ENCODE data around the gene TRHDE.
"Not testable (repeated sequence)": the region's sequence is repeated elsewhere in the genome, so short reads cannot be mapped to it uniquely, and the experiment has no call there.

TRHDE gene

GRCh38 chr12:72605975-72606374 is 333.8 kb downstream of the TRHDE start:
- no peak for FAIRE-seq
- no peak for DNase-seq (ENCODE audit: low spot score)

- FAIRE-seq (no peak), DNase-seq (ENCODE audit: low spot score) (no peak)
These were observed 338.2 kb downstream of the TRHDE start for GRCh38 chr12:72610342-72610741.

- DNase-seq (ENCODE audit: low spot score) (no peak), FAIRE-seq (no peak)
These were observed 338.7 kb downstream of the TRHDE start for GRCh38 chr12:72610854-72611358.

GRCh38 chr12:72612171-72612570 is 340.0 kb downstream of the TRHDE start:
- DNase-seq (ENCODE audit: low spot score) (no peak), FAIRE-seq (no peak)

- no peak for DNase-seq (ENCODE audit: low spot score)
- no peak for FAIRE-seq
These were observed 346.6 kb downstream of the TRHDE start for GRCh38 chr12:72618764-72619163.

GRCh38 chr12:72622556-72622955 is 350.4 kb downstream of the TRHDE start:
- FAIRE-seq: no peak
- no peak for DNase-seq (ENCODE audit: low spot score)

GRCh38 chr12:72631926-72632685 is 359.9 kb downstream of the TRHDE start:
- no peak for DNase-seq (ENCODE audit: low spot score)
- FAIRE-seq: no peak

GRCh38 chr12:72642706-72643105 is 370.5 kb downstream of the TRHDE start:
- DNase-seq (ENCODE audit: low spot score) (no peak), FAIRE-seq (no peak)

GRCh38 chr12:72647139-72647538 is 375.0 kb downstream of the TRHDE start:
- no peak for DNase-seq (ENCODE audit: low spot score)
- FAIRE-seq: no peak

- DNase-seq (ENCODE audit: low spot score) (no peak), FAIRE-seq (no peak)
These were observed 386.4 kb downstream of the TRHDE start for GRCh38 chr12:72658615-72659014.

GRCh38 chr12:72660174-72660573 is 388.0 kb downstream of the TRHDE start:
- not testable (repeated sequence) for FAIRE-seq; DNase-seq (ENCODE audit: low spot score)

- no peak for DNase-seq (ENCODE audit: low spot score)
- FAIRE-seq: no peak
These were observed 401.7 kb downstream of the TRHDE start for GRCh38 chr12:72673853-72674252.

GRCh38 chr12:72676556-72676955 is 404.4 kb downstream of the TRHDE start:
- DNase-seq (ENCODE audit: low spot score) (no peak), FAIRE-seq (no peak)

- FAIRE-seq: no peak
These were observed 405.0 kb downstream of the TRHDE start for GRCh38 chr12:72677139-72677538.

GRCh38 chr12:72677846-72678245 is 405.7 kb downstream of the TRHDE start:
- no peak for DNase-seq (ENCODE audit: low spot score)
- FAIRE-seq: no peak

More at GRCh38 chr12:72677139-72677538, 405.0 kb downstream of the TRHDE start:
- DNase-seq (ENCODE audit: low spot score): no peak

- FAIRE-seq (no peak), DNase-seq (ENCODE audit: low spot score) (no peak)
These were observed 407.1 kb downstream of the TRHDE start for GRCh38 chr12:72679147-72679757.

GRCh38 chr12:72681028-72681427 is 408.9 kb downstream of the TRHDE start:
- no peak for DNase-seq (ENCODE audit: low spot score)
- FAIRE-seq: no peak

GRCh38 chr12:72684491-72684890 is 412.3 kb downstream of the TRHDE start:
- FAIRE-seq (no peak), DNase-seq (ENCODE audit: low spot score) (no peak)

GRCh38 chr12:72692338-72692737 is 420.2 kb downstream of the TRHDE start:
- DNase-seq (ENCODE audit: low spot score) (no peak), FAIRE-seq (no peak)

GRCh38 chr12:72694193-72694592 is 422.0 kb downstream of the TRHDE start:
- FAIRE-seq (no peak), DNase-seq (ENCODE audit: low spot score) (no peak)

GRCh38 chr12:72699362-72699761 is 427.2 kb downstream of the TRHDE start:
- DNase-seq (ENCODE audit: low spot score) (no peak), FAIRE-seq (no peak)

GRCh38 chr12:72712025-72712424 is 439.9 kb downstream of the TRHDE start:
- not testable (repeated sequence) for DNase-seq (ENCODE audit: low spot score); FAIRE-seq

GRCh38 chr12:72716221-72716620 is 444.1 kb downstream of the TRHDE start:
- no peak for FAIRE-seq
- DNase-seq (ENCODE audit: low spot score): no peak
